ENCODE results near the gene LGALS9C. TPM values are rescaled to one million over a fixed set of nuclear protein-coding genes. Genes with fewer than 3 reads are reported as not detected.
"Not testable (repeated sequence)": the region's sequence is repeated elsewhere in the genome, so short reads cannot be mapped to it uniquely, and the experiment has no call there.

LGALS9C gene
- total and polyA plus RNA-seq, 2 of the 4 experiments (the other 2 are of a cell fraction): not detected

DNA sequence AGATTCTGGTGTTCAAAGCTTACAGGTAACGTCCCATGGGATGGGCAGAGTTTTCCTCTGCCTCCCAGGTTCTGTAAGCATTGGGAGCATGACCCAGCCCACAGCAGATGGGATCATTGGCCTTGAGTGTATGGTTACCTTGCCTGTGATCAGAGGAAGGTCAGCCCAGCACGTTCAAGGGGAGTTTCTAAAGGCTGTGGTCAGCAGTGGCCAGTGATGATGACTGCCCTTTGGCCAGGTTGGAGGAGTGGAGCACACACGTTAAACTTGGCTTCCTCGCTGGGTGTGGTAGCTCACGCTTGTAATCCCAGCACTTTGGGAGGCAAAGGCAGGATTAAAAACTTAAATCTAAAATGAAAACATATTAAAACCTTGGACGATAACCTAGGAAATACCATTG lies 51.8 kb downstream of the LGALS9C start:
- H3K36me3 ChIP-seq (ENCODE audit: control insufficient read depth, insufficient read depth, low read length); H3K4me2 ChIP-seq (ENCODE audit: low read depth, low read length); ATAC-seq (ENCODE audit: low read depth); H3K27me3 ChIP-seq (ENCODE audit: control insufficient read depth, insufficient read depth, low read length); H3K9me3 ChIP-seq (ENCODE audit: control insufficient read depth, insufficient read depth, low read length); DNase-seq; H2AFZ ChIP-seq (replicated peaks; ENCODE audit: low read length, poor library complexity); H3K4ac ChIP-seq (ENCODE audit: low read depth, low read length); H2BK5ac ChIP-seq (ENCODE audit: low read depth, low read length, poor library complexity, severe bottlenecking); dilution Hi-C loops (cut with HindIII; ENCODE audit: low sequenced_read_pairs, unreplicated experiment); H4K5ac ChIP-seq (ENCODE audit: low read depth, low read length); H3K4me1 ChIP-seq (ENCODE audit: control insufficient read depth, insufficient read depth, low read length); H4K91ac ChIP-seq (ENCODE audit: insufficient read depth, low read depth, low read length); H3K79me1 ChIP-seq (ENCODE audit: low read depth in 1 of 2, low read length in 2 of 2); H4K8ac ChIP-seq (ENCODE audit: low read depth in 2 of 2, low read length in 2 of 2); BruUV-seq (replicated peaks); H2BK20ac ChIP-seq (ENCODE audit: low read depth, low read length); H3K14ac ChIP-seq (replicated peaks; ENCODE audit: low read depth, low read length); CTCF ChIA-PET; H3K9me1 ChIP-seq (ENCODE audit: insufficient read depth, low read length); H2AK9ac ChIP-seq (replicated peaks; ENCODE audit: low read depth, low read length, poor library complexity); intact Hi-C loops (cut with micrococcal nuclease); H3K27ac ChIP-seq (ENCODE audit: insufficient read depth, low read length); H3K4me3 ChIP-seq (ENCODE audit: insufficient read depth, low read depth, low read length); H3K18ac ChIP-seq (ENCODE audit: low read depth, low read length); H3K23ac ChIP-seq (ENCODE audit: low read depth, low read length); H2BK15ac ChIP-seq (ENCODE audit: low read depth, low read length); H2AK5ac ChIP-seq (ENCODE audit: low read depth, low read length); in situ Hi-C loops (cut with MboI; ENCODE audit: low sequenced_read_pairs); H3K9ac ChIP-seq (ENCODE audit: low read depth, low read length); POLR2A ChIA-PET (ENCODE audit: unreplicated experiment); H2BK120ac ChIP-seq (ENCODE audit: low read depth, low read length); H3K56ac ChIP-seq (ENCODE audit: extremely low read depth, insufficient read depth, low read length); H4K20me1 ChIP-seq (ENCODE audit: insufficient read depth, low read length): not testable (repeated sequence)
- WGBS, 2 experiments (ENCODE audit: extremely low coverage in 2 of 2, insufficient read length in 1 of 2): no CpG with 5 or more reads among the region's 6 CpGs

DNA sequence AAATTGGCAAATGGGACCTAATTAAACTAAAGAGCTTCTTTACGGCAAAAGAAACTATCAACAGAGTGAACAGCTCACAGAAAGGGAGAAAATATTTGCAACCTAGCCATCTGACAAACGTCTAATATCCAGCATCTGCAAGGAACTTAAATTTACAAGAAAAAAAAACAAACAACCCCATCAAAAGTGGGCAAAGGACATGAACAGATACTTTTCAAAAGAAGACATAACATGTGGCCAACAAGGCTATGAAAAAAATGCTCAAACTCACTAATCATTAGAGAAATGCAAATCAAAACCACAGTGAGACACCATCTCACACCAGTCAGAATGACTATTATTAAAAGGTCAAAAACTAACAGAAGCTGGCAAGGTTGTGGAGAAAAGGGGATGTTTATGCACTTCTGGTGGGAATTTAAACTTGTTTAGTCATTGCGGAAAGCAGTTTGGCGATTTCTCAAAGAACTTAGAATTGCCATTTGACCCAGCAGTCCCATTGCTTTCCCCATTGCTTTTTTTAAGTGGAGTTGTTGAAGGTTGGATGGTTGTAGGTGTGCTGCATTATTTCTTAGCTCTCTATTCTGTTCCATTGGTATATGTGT lies 52.4 kb downstream of the LGALS9C start:
- H4K8ac ChIP-seq (ENCODE audit: low read depth in 2 of 2, low read length in 2 of 2); H2AK9ac ChIP-seq (replicated peaks; ENCODE audit: low read depth, low read length, poor library complexity); H3K4me1 ChIP-seq (ENCODE audit: control insufficient read depth, insufficient read depth, low read length); H3K36me3 ChIP-seq (ENCODE audit: control insufficient read depth, insufficient read depth, low read length); H3K4ac ChIP-seq (ENCODE audit: low read depth, low read length); H2BK5ac ChIP-seq (ENCODE audit: low read depth, low read length, poor library complexity, severe bottlenecking); H2AK5ac ChIP-seq (ENCODE audit: low read depth, low read length); H4K5ac ChIP-seq (ENCODE audit: low read depth, low read length); H2BK120ac ChIP-seq (ENCODE audit: low read depth, low read length); H3K4me2 ChIP-seq (ENCODE audit: low read depth, low read length); H3K27me3 ChIP-seq (ENCODE audit: control insufficient read depth, insufficient read depth, low read length); ATAC-seq (ENCODE audit: low read depth); intact Hi-C loops (cut with micrococcal nuclease); H3K23ac ChIP-seq (ENCODE audit: low read depth, low read length); dilution Hi-C loops (cut with HindIII; ENCODE audit: low sequenced_read_pairs, unreplicated experiment); H3K18ac ChIP-seq (ENCODE audit: low read depth, low read length); H3K79me1 ChIP-seq (ENCODE audit: low read depth in 1 of 2, low read length in 2 of 2); H3K4me3 ChIP-seq (ENCODE audit: insufficient read depth, low read depth, low read length); POLR2A ChIA-PET (ENCODE audit: unreplicated experiment); CTCF ChIA-PET; H2AFZ ChIP-seq (replicated peaks; ENCODE audit: low read length, poor library complexity); H4K20me1 ChIP-seq (ENCODE audit: insufficient read depth, low read length); DNase-seq; H3K9me1 ChIP-seq (ENCODE audit: insufficient read depth, low read length); H2BK15ac ChIP-seq (ENCODE audit: low read depth, low read length); H3K27ac ChIP-seq (ENCODE audit: insufficient read depth, low read length); H4K91ac ChIP-seq (ENCODE audit: insufficient read depth, low read depth, low read length); H3K9me3 ChIP-seq (ENCODE audit: control insufficient read depth, insufficient read depth, low read length); H3K56ac ChIP-seq (ENCODE audit: extremely low read depth, insufficient read depth, low read length); in situ Hi-C loops (cut with MboI; ENCODE audit: low sequenced_read_pairs); H3K14ac ChIP-seq (replicated peaks; ENCODE audit: low read depth, low read length); BruUV-seq (replicated peaks); H2BK20ac ChIP-seq (ENCODE audit: low read depth, low read length); H3K9ac ChIP-seq (ENCODE audit: low read depth, low read length): not testable (repeated sequence)
- no CpG with 5 or more reads among the region's 4 CpGs for WGBS, 2 experiments (ENCODE audit: extremely low coverage in 2 of 2, insufficient read length in 1 of 2)

All from IMR-90 (cell line).